Measurements from ENCODE around the gene ZNF442.

ZNF442 gene

GRCh38 chr19:12346896-12347295 is 18.6 kb downstream of the ZNF442 start:
- no peak for DNase-seq (ENCODE audit: low read depth, low spot score)
- TF ChIP-seq ZNF274 (IDR thresholded peaks at IDR 0.05; ENCODE audit: low read depth, low read length) (no peak), SUZ12 (IDR thresholded peaks at IDR 0.05; ENCODE audit: extremely low read depth, insufficient read depth, insufficient read length) (no peak), YY1 (IDR thresholded peaks at IDR 0.05; ENCODE audit: insufficient read depth, insufficient read length) (no peak)
- no peaks in the 10 kb centered on the region for H3K27me3 ChIP-seq (ENCODE audit: insufficient read depth, insufficient read length)
- no peak overlapping the region for H3K9ac ChIP-seq (ENCODE audit: insufficient read length, low read depth)
- peaks cover 78% of the 10 kb centered on the region for H3K9me3 ChIP-seq (ENCODE audit: insufficient read depth, low read length)
- no peaks in the 10 kb centered on the region for H3K4me1 ChIP-seq (ENCODE audit: insufficient read depth, insufficient read length)
- H3K36me3 ChIP-seq (ENCODE audit: insufficient read depth, insufficient read length, low read length), result peaks cover 33% of the 10 kb centered on the region
- no peak overlapping the region for H3K4me3 ChIP-seq (ENCODE audit: insufficient read length, low read depth)

DNA sequence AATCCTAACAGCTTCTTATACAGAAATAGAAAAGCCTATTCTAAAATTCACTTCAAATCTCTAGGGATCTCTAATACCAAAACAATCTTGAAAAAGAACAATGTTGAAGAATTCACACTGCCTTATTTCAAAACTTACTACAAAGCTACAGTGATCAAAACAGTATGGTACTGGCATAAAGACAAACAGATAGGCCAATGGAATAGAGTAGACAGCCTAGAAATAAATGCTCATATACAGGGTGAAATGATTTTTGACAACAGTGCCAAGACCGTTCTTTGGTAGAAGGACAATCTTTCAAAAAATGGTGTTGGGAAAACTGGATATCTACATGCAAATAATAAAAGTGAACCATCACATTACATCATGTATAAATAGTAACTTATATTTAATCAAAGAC is 20.3 kb downstream of the ZNF442 start:
- Histone ChIP-seq H3K9me3 (ENCODE audit: insufficient read depth, low read length) (peaks cover 61% of the 10 kb centered on the region), H3K4me1 (ENCODE audit: insufficient read depth, insufficient read length) (no peaks in the 10 kb centered on the region), H3K27me3 (ENCODE audit: insufficient read depth, insufficient read length) (no peaks in the 10 kb centered on the region), H3K9ac (ENCODE audit: insufficient read length, low read depth) (no peak overlapping the region), H3K4me3 (ENCODE audit: insufficient read length, low read depth) (no peak overlapping the region), H3K36me3 (ENCODE audit: insufficient read depth, insufficient read length, low read length) (peaks cover 16% of the 10 kb centered on the region)
- DNase-seq (ENCODE audit: low read depth, low spot score), result no peak
- TF ChIP-seq YY1 (IDR thresholded peaks at IDR 0.05; ENCODE audit: insufficient read depth, insufficient read length) (no peak), ZNF274 (IDR thresholded peaks at IDR 0.05; ENCODE audit: low read depth, low read length) (no peak), SUZ12 (IDR thresholded peaks at IDR 0.05; ENCODE audit: extremely low read depth, insufficient read depth, insufficient read length) (no peak)

- peaks cover 9% of the 10 kb centered on the region for H3K27me3 ChIP-seq (ENCODE audit: insufficient read depth, insufficient read length)
- peak within 1 kb of the TSS; percentile 87 for H3K4me3 ChIP-seq (ENCODE audit: insufficient read length, low read depth)
- no peaks in the 10 kb centered on the region for H3K36me3 ChIP-seq (ENCODE audit: insufficient read depth, insufficient read length, low read length)
- no peak for TF ChIP-seq ZNF274 (IDR thresholded peaks at IDR 0.05; ENCODE audit: low read depth, low read length)
- no peak for TF ChIP-seq YY1 (IDR thresholded peaks at IDR 0.05; ENCODE audit: insufficient read depth, insufficient read length)
- no peak for TF ChIP-seq SUZ12 (IDR thresholded peaks at IDR 0.05; ENCODE audit: extremely low read depth, insufficient read depth, insufficient read length)
- peak within 1 kb of the TSS; percentile 90 for H3K9ac ChIP-seq (ENCODE audit: insufficient read length, low read depth)
- no peaks in the 10 kb centered on the region for H3K9me3 ChIP-seq (ENCODE audit: insufficient read depth, low read length)
- H3K4me1 ChIP-seq (ENCODE audit: insufficient read depth, insufficient read length), result no peaks in the 10 kb centered on the region
- peak; percentile 96 for DNase-seq (ENCODE audit: low read depth, low spot score)
These were observed 32.0 kb downstream of the ZNF442 start, which contains the start of gene ZNF563 for GRCh38 chr19:12333162-12334159. TSS of gene ZNF563 (minus strand) at chr19:12333633. CDS start at chr19:12333482, 151 bp downstream.

- Histone ChIP-seq H3K27me3 (ENCODE audit: insufficient read depth, insufficient read length) (peaks cover 9% of the 10 kb centered on the region), H3K4me1 (ENCODE audit: insufficient read depth, insufficient read length) (no peaks in the 10 kb centered on the region), H3K9ac (ENCODE audit: insufficient read length, low read depth) (no peak overlapping the region), H3K4me3 (ENCODE audit: insufficient read length, low read depth) (no peak overlapping the region), H3K9me3 (ENCODE audit: insufficient read depth, low read length) (no peaks in the 10 kb centered on the region), H3K36me3 (ENCODE audit: insufficient read depth, insufficient read length, low read length) (no peaks in the 10 kb centered on the region)
- no peak for DNase-seq (ENCODE audit: low read depth, low spot score)
- no peak for TF ChIP-seq SUZ12 (IDR thresholded peaks at IDR 0.05; ENCODE audit: extremely low read depth, insufficient read depth, insufficient read length)
- no peak for TF ChIP-seq YY1 (IDR thresholded peaks at IDR 0.05; ENCODE audit: insufficient read depth, insufficient read length)
- TF ChIP-seq ZNF274 (IDR thresholded peaks at IDR 0.05; ENCODE audit: low read depth, low read length), result no peak
These were observed 34.1 kb downstream of the ZNF442 start for GRCh38 chr19:12331211-12331941.

DNA sequence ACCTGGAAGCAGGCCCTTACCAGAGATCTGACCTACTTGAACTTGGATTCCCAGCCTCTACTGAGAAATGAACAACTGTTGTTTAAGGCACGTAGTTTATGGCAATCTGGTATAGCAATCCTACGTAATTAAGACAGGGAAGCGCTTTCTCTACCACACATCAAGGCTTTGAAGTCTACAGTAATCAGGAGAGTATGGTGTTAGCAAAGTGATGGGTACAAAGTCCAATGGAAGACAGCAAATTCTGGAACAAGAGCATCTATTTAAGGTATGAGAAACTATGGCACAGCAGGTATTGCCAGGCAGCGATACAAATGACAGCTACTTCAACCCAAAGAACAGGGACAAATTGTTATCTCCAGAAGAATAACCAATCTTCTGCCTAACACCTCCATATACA is 35.1 kb downstream of the ZNF442 start:
- H3K4me3 ChIP-seq (ENCODE audit: insufficient read length, low read depth), result no peak overlapping the region
- no peak overlapping the region for H3K9ac ChIP-seq (ENCODE audit: insufficient read length, low read depth)
- DNase-seq (ENCODE audit: low read depth, low spot score), result no peak
- no peak for TF ChIP-seq SUZ12 (IDR thresholded peaks at IDR 0.05; ENCODE audit: extremely low read depth, insufficient read depth, insufficient read length)
- no peak for TF ChIP-seq ZNF274 (IDR thresholded peaks at IDR 0.05; ENCODE audit: low read depth, low read length)
- TF ChIP-seq YY1 (IDR thresholded peaks at IDR 0.05; ENCODE audit: insufficient read depth, insufficient read length), result no peak
- H3K4me1 ChIP-seq (ENCODE audit: insufficient read depth, insufficient read length), result no peaks in the 10 kb centered on the region
- no peaks in the 10 kb centered on the region for H3K9me3 ChIP-seq (ENCODE audit: insufficient read depth, low read length)
- no peaks in the 10 kb centered on the region for H3K36me3 ChIP-seq (ENCODE audit: insufficient read depth, insufficient read length, low read length)
- H3K27me3 ChIP-seq (ENCODE audit: insufficient read depth, insufficient read length), result peaks cover 9% of the 10 kb centered on the region

- Histone ChIP-seq H3K4me3 (ENCODE audit: insufficient read length, low read depth) (no peak overlapping the region), H3K27me3 (ENCODE audit: insufficient read depth, insufficient read length) (no peaks in the 10 kb centered on the region), H3K4me1 (ENCODE audit: insufficient read depth, insufficient read length) (no peaks in the 10 kb centered on the region), H3K9me3 (ENCODE audit: insufficient read depth, low read length) (peaks cover 24% of the 10 kb centered on the region), H3K36me3 (ENCODE audit: insufficient read depth, insufficient read length, low read length) (peaks cover 10% of the 10 kb centered on the region), H3K9ac (ENCODE audit: insufficient read length, low read depth) (no peak overlapping the region)
- no peak for DNase-seq (ENCODE audit: low read depth, low spot score)
- TF ChIP-seq SUZ12 (IDR thresholded peaks at IDR 0.05; ENCODE audit: extremely low read depth, insufficient read depth, insufficient read length), result no peak
- TF ChIP-seq YY1 (IDR thresholded peaks at IDR 0.05; ENCODE audit: insufficient read depth, insufficient read length), result no peak
- no peak for TF ChIP-seq ZNF274 (IDR thresholded peaks at IDR 0.05; ENCODE audit: low read depth, low read length)
These were observed 39.8 kb downstream of the ZNF442 start for GRCh38 chr19:12325690-12326089.

Measured in NT2/D1 (cell line).